Measurements from ENCODE around the gene EMC6. TPM values are rescaled to one million over a fixed set of nuclear protein-coding genes. Genes with fewer than 3 reads are reported as not detected.

EMC6 gene
- total RNA-seq, 1 experiment from 2014 or later, result 62.4 TPM

DNA sequence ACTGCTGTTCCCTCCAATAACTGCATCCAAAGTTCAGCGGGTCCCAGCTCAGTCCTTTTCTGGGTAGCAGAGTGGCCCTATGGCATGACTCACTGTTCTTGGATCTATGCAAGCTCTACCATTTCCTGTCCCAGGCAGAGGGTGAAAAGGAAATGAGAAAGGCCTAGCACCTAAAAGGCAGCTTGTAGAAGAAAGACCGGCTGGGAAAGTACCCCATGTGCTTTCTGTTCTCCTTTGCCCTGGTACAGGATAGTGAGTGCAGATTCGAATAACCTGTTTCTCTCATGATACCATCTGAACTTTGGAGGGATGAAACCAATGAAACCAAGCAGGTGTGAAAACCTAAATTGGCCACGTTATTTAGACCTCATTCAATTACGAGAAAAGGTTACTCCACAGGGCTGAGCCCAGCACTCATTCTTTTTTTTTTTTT is 42.4 kb downstream of the EMC6 start:
- no peaks in the 10 kb centered on the region for H3K27me3 ChIP-seq (ENCODE audit: insufficient read depth, low read length)
- CTCF ChIA-PET, result interaction anchor here (2.1 kb wide), 1 partner anchor 27 kb away, joined by 6 read pairs; no protein-coding TSS in a partner anchor
- POLR2A ChIA-PET, result interaction anchor here (1.1 kb wide), 1 partner anchor 12 kb away, joined by 4 read pairs; the partner anchor contains the start of gene HASPIN
- intact Hi-C loops (cut with micrococcal nuclease), result no loop called here
- no peaks in the 10 kb centered on the region for H3K79me2 ChIP-seq (ENCODE audit: insufficient read depth, low read length)
- H3K9ac ChIP-seq (ENCODE audit: low read length), result no peak overlapping the region
- peaks cover 10 to 13% of the 10 kb centered on the region in 2 experiments; a peak in 3 of 4 replicates for H3K36me3 ChIP-seq (ENCODE audit: control insufficient read depth in 1 of 2, insufficient read depth in 2 of 2, low read length in 2 of 2)
- no peak overlapping the region for H3K4me3 ChIP-seq (replicated peaks in 1 of 2; ENCODE audit: low read depth in 1 of 2, low read length in 2 of 2)
- BruUV-seq (replicated peaks), result no TSS peak
- RAD21 ChIA-PET (ENCODE audit: low non-redundant PET in 1 of 2, low total read pairs in 2 of 2, uncharacterized antibody in 2 of 2, unreplicated experiment in 2 of 2), result interaction anchor here in 1 of 2 experiments (0.7 kb wide), 1 partner anchor 11 kb away, joined by 5 read pairs; no protein-coding TSS in a partner anchor
- H3K27ac ChIP-seq (ENCODE audit: low read depth, low read length), result no peak overlapping the region
- H3K9me3 ChIP-seq (ENCODE audit: control insufficient read depth in 1 of 2, insufficient read depth in 1 of 2, low read depth in 1 of 2, low read length in 2 of 2), result no peaks in the 10 kb centered on the region
- H3K9me2 ChIP-seq (ENCODE audit: insufficient read depth), result no peaks in the 10 kb centered on the region
- TF ChIP-seq, protein P1, sequence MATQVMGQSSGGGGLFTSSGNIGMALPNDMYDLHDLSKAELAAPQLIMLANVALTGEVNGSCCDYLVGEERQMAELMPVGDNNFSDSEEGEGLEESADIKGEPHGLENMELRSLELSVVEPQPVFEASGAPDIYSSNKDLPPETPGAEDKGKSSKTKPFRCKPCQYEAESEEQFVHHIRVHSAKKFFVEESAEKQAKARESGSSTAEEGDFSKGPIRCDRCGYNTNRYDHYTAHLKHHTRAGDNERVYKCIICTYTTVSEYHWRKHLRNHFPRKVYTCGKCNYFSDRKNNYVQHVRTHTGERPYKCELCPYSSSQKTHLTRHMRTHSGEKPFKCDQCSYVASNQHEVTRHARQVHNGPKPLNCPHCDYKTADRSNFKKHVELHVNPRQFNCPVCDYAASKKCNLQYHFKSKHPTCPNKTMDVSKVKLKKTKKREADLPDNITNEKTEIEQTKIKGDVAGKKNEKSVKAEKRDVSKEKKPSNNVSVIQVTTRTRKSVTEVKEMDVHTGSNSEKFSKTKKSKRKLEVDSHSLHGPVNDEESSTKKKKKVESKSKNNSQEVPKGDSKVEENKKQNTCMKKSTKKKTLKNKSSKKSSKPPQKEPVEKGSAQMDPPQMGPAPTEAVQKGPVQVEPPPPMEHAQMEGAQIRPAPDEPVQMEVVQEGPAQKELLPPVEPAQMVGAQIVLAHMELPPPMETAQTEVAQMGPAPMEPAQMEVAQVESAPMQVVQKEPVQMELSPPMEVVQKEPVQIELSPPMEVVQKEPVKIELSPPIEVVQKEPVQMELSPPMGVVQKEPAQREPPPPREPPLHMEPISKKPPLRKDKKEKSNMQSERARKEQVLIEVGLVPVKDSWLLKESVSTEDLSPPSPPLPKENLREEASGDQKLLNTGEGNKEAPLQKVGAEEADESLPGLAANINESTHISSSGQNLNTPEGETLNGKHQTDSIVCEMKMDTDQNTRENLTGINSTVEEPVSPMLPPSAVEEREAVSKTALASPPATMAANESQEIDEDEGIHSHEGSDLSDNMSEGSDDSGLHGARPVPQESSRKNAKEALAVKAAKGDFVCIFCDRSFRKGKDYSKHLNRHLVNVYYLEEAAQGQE (IDR thresholded peaks at IDR 0.05; ENCODE audit: low read depth), result no peak
- TF ChIP-seq ELF1 (IDR thresholded peaks at IDR 0.05; ENCODE audit: borderline replicate concordance, low read depth), result no peak
- TF ChIP-seq EZH2 (IDR thresholded peaks at IDR 0.05), result no peak
- TF ChIP-seq SP1 (IDR thresholded peaks at IDR 0.05; ENCODE audit: low read depth), result no peak
- H3K4me1 ChIP-seq (ENCODE audit: control insufficient read depth in 1 of 2, insufficient read depth in 2 of 2, low read length in 2 of 2), result peaks cover 0 to 4% of the 10 kb centered on the region in 2 experiments; a peak in 2 of 4 replicates
- H3K4me2 ChIP-seq (ENCODE audit: low read length), result no peak overlapping the region
- H2AFZ ChIP-seq (ENCODE audit: low read depth, low read length, poor library complexity, severe bottlenecking), result no peak overlapping the region
- ATAC-seq (no peak), DNase-seq (ENCODE audit: low read depth, low spot score) (no peak)
- H4K20me1 ChIP-seq (ENCODE audit: insufficient read depth), result no peaks in the 10 kb centered on the region; the same call in 1 of the 2 replicates
